T-cell (primary cell): ENCODE data around the gene PTTG1. TPM values are rescaled to one million over a fixed set of nuclear protein-coding genes. Genes with fewer than 3 reads are reported as not detected.
"Not testable (repeated sequence)": the region's sequence is repeated elsewhere in the genome, so short reads cannot be mapped to it uniquely, and the experiment has no call there.

ENCODE experiments used
- ATAC-seq, 4 experiments: fragments of 200-7000 bp in 3 of 4; fragments of 150-1000 bp in 1 of 4; cut with Tn5 transposase; replicated peaks in 1 of 4; 1 replicate in 3 of 4; 2 replicates in 1 of 4; pipeline ENCODE4 v1.10.0; 2021; ENCODE audit warnings: moderate library complexity in 3 of 4, mild to moderate bottlenecking in 2 of 4, moderate number of reproducible peaks in 1 of 4
- CTCF ChIA-PET, 2 donors: fragments of 300-600 bp; sonication (Branson Sonifier 250); formaldehyde crosslinking; loops; one replicate each; lab custom pipeline; 2022; ENCODE audit warnings: antibody characterized with exemption in 2 of 2; lab: Charles Lee
- POLR2A ChIA-PET, 2 donors: fragments of 300-600 bp; sonication (Branson Sonifier 250); formaldehyde crosslinking; loops; one replicate each; lab custom pipeline; 2022; ENCODE audit warnings: antibody characterized with exemption in 2 of 2; lab: Charles Lee
- DNase-seq, 35 experiments: peaks; one replicate each; pipeline versions ENCODE4 v3.0.0 to v3.0.0-alpha.2; 2013 to 2023
- H3K27ac ChIP-seq: one replicate; pipeline ENCODE4 v1.5.1; 2013; ENCODE audit warnings: low read length
- H3K27me3 ChIP-seq, 2 experiments: replicated peaks in 1 of 2; 1 replicate in 1 of 2; 2 replicates in 1 of 2; pipeline versions ENCODE4 v1.6.1 to v1.7.0; 2013; ENCODE audit warnings: low read length in 1 of 2, mixed read lengths in 1 of 2; ENCODE audit not compliant: control insufficient read depth in 2 of 2, insufficient read depth in 2 of 2; ENCODE audit errors: extremely low read depth in 1 of 2
- H3K36me3 ChIP-seq, 2 donors: 1 replicate in 1 of 2; 2 replicates in 1 of 2; pipeline versions ENCODE4 v1.6.1 to v1.7.0; 2013; ENCODE audit warnings: low read length in 1 of 2; ENCODE audit not compliant: control insufficient read depth in 2 of 2, insufficient read depth in 1 of 2; ENCODE audit errors: extremely low read depth in 1 of 2
- H3K4me1 ChIP-seq, 2 experiments: 1 replicate in 1 of 2; 2 replicates in 1 of 2; pipeline versions ENCODE4 v1.6.1 to v1.7.0; 2013; ENCODE audit warnings: low read length in 2 of 2, mixed read lengths in 1 of 2; ENCODE audit not compliant: insufficient read depth in 2 of 2, control insufficient read depth in 1 of 2; ENCODE audit errors: extremely low read depth in 1 of 2
- H3K4me3 ChIP-seq, 2 donors: 1 replicate in 1 of 2; 2 replicates in 1 of 2; pipeline versions ENCODE4 v1.5.1 to v1.7.0; 2013; ENCODE audit warnings: mild to moderate bottlenecking in 2 of 2, low read length in 1 of 2, moderate library complexity in 1 of 2; ENCODE audit not compliant: control insufficient read depth in 1 of 2; ENCODE audit errors: extremely low read depth in 1 of 2
- H3K9me3 ChIP-seq: 2 replicates; pipeline ENCODE4 v1.7.0; 2013
- H3K27ac Mint-ChIP-seq, 2 donors: one replicate each; pipeline ENCODE4 v1.8.0; 2020 to 2021; ENCODE audit warnings: mild to moderate bottlenecking in 2 of 2, mixed read lengths in 2 of 2
- H3K27me3 Mint-ChIP-seq, 2 donors: one replicate each; pipeline ENCODE4 v1.8.0; 2021 to 2022; ENCODE audit warnings: mixed read lengths in 2 of 2
- H3K36me3 Mint-ChIP-seq: one replicate; pipeline ENCODE4 v1.8.0; 2021; ENCODE audit warnings: mixed read lengths
- H3K4me1 Mint-ChIP-seq, 3 donors: one replicate each; pipeline ENCODE4 v1.8.0; 2020 to 2022; ENCODE audit warnings: mixed read lengths in 3 of 3, mild to moderate bottlenecking in 1 of 3
- H3K4me3 Mint-ChIP-seq, 3 donors: one replicate each; pipeline ENCODE4 v1.8.0; 2020 to 2022; ENCODE audit warnings: mild to moderate bottlenecking in 3 of 3, mixed read lengths in 3 of 3, moderate library complexity in 3 of 3
- H3K9me3 Mint-ChIP-seq, 3 donors: one replicate each; pipeline ENCODE4 v1.8.0; 2020 to 2022; ENCODE audit warnings: mixed read lengths in 3 of 3
- WGBS: methylation state at CpG from one replicate; pipeline ENCODE4 v1.1.5; 2013; ENCODE audit warnings: missing lambda C conversion rate; ENCODE audit not compliant: insufficient coverage; 5-methylcytosine and 5-hydroxymethylcytosine counted together
- total RNA-seq, 35 experiments: library from RNA in 6 of 35; stranded (reverse) in 6 of 35; fragments of 120-200 nt in 1 of 35; gene quantifications; one replicate each; pipeline versions ENCODE4 v1.2.1 to v1.2.4 and lab custom pipeline; 2013 to 2026

Gene PTTG1
- total RNA-seq, 5 donors from 2014 or later (not counting 1 experiment from before 2014, with no cell fraction given): 6.6 to 16.5 (median 8.8) TPM

GRCh38 chr5:160432196-160432595, 10.5 kb downstream of the PTTG1 start:
- ATAC-seq: no peak
- peaks cover 6 to 10% of the 10 kb centered on the region in 2 donors for H3K27me3 Mint-ChIP-seq

GRCh38 chr5:160432787-160433186, 11.1 kb downstream of the PTTG1 start:
- Mint-ChIP-seq H3K4me1 (peaks cover 0 to 7% (median 0%) of the 10 kb centered on the region in 3 donors), H3K27ac (no peak overlapping the region), H3K36me3 (peaks cover 10% of the 10 kb centered on the region), H3K4me3 (no peak overlapping the region), H3K27me3 (peaks cover 6 to 10% of the 10 kb centered on the region in 2 donors), H3K9me3 (no peaks in the 10 kb centered on the region)
- no peaks in the 10 kb centered on the region for H3K27me3 ChIP-seq
- H3K4me3 ChIP-seq: no peak overlapping the region
- H3K36me3 ChIP-seq: no peaks in the 10 kb centered on the region
- no peak overlapping the region for H3K27ac ChIP-seq
- H3K4me1 ChIP-seq: peaks cover 0 to 10% of the 10 kb centered on the region in 2 experiments
- POLR2A ChIA-PET: interaction anchor here in 1 of 2 donors (0.5 kb wide), 1 partner anchor 14 kb away, joined by 5 read pairs; the partner anchor contains the start of gene SLU7
- ATAC-seq: no peak
- no peak for DNase-seq
- CTCF ChIA-PET: no interaction called here
- H3K9me3 ChIP-seq: no peaks in the 10 kb centered on the region
- no CpG with 5 or more reads among the region's 7 CpGs for WGBS

More at GRCh38 chr5:160432196-160432595, 10.5 kb downstream of the PTTG1 start:
- no peaks in the 10 kb centered on the region for H3K9me3 ChIP-seq
- H3K4me1 Mint-ChIP-seq: peaks cover 0 to 7% (median 0%) of the 10 kb centered on the region in 3 donors
- no peak for DNase-seq
- peaks cover 0 to 10% of the 10 kb centered on the region in 2 experiments for H3K4me1 ChIP-seq
- no peaks in the 10 kb centered on the region for H3K27me3 ChIP-seq
- no peak overlapping the region for H3K27ac Mint-ChIP-seq
- H3K27ac ChIP-seq: no peak overlapping the region
- WGBS: 86% methylated on average over 3 of the region's 4 CpGs
- H3K9me3 Mint-ChIP-seq: no peaks in the 10 kb centered on the region
- H3K4me3 Mint-ChIP-seq: no peak overlapping the region
- H3K4me3 ChIP-seq: no peak overlapping the region
- peaks cover 10% of the 10 kb centered on the region for H3K36me3 Mint-ChIP-seq
- H3K36me3 ChIP-seq: no peaks in the 10 kb centered on the region
- ChIA-PET POLR2A (no interaction called here), CTCF (no interaction called here)

GRCh38 chr5:160434022-160434531, 12.4 kb downstream of the PTTG1 start:
- Mint-ChIP-seq H3K27me3 (peaks cover 6 to 10% of the 10 kb centered on the region in 2 donors), H3K27ac (no peak overlapping the region), H3K4me1 (peaks cover 5 to 12% (median 11%) of the 10 kb centered on the region in 3 donors), H3K4me3 (no peak overlapping the region), H3K9me3 (no peaks in the 10 kb centered on the region), H3K36me3 (peaks cover 1% of the 10 kb centered on the region)
- 79% methylated on average over 9 of the region's 9 CpGs for WGBS
- no peak for ATAC-seq
- Histone ChIP-seq H3K36me3 (no peaks in the 10 kb centered on the region), H3K4me1 (peaks cover 4 to 10% of the 10 kb centered on the region in 2 experiments), H3K4me3 (no peak overlapping the region), H3K9me3 (no peaks in the 10 kb centered on the region), H3K27ac (no peak overlapping the region), H3K27me3 (no peaks in the 10 kb centered on the region)
- DNase-seq: no peak
- ChIA-PET CTCF (no interaction called here), POLR2A (no interaction called here)

- no peaks in the 10 kb centered on the region for H3K27me3 ChIP-seq
- no peaks in the 10 kb centered on the region for H3K36me3 Mint-ChIP-seq
- ATAC-seq (no peak), DNase-seq (no peak)
- H3K4me1 ChIP-seq: peaks cover 4 to 10% of the 10 kb centered on the region in 2 experiments
- no peak overlapping the region for H3K4me3 Mint-ChIP-seq
- H3K27me3 Mint-ChIP-seq: peaks cover 6 to 10% of the 10 kb centered on the region in 2 donors
- ChIA-PET POLR2A (no interaction called here), CTCF (interaction anchor here (0.5 to 0.6 kb wide), 3 partner anchors 11 to 72 kb away, joined by 3 read pairs; no protein-coding TSS in a partner anchor)
- no peaks in the 10 kb centered on the region for H3K36me3 ChIP-seq
- no peak overlapping the region for H3K27ac ChIP-seq
- peaks cover 7 to 17% (median 14%) of the 10 kb centered on the region in 3 donors for H3K4me1 Mint-ChIP-seq
- H3K9me3 ChIP-seq: no peaks in the 10 kb centered on the region
- 100% methylated on average over 1 of the region's 1 CpG for WGBS
- no peak overlapping the region for H3K27ac Mint-ChIP-seq
- no peak overlapping the region for H3K4me3 ChIP-seq
- no peaks in the 10 kb centered on the region for H3K9me3 Mint-ChIP-seq
Observed at GRCh38 chr5:160435532-160435931, 13.9 kb downstream of the PTTG1 start.

- Histone ChIP-seq H3K4me3 (no peak overlapping the region), H3K4me1 (peaks cover 4 to 10% of the 10 kb centered on the region in 2 experiments), H3K9me3 (no peaks in the 10 kb centered on the region), H3K36me3 (no peaks in the 10 kb centered on the region), H3K27ac (no peak overlapping the region), H3K27me3 (no peaks in the 10 kb centered on the region)
- ChIA-PET POLR2A (no interaction called here), CTCF (interaction anchor here (0.6 to 0.8 kb wide), 3 partner anchors 17 to 417 kb away, joined by 3 to 11 read pairs (median 5); partner anchors contain the start of gene SLU7 (in 1 of the 2))
- WGBS: 100% methylated on average over 2 of the region's 4 CpGs
- no peaks in the 10 kb centered on the region for H3K36me3 Mint-ChIP-seq
- no peak for DNase-seq
- no peak overlapping the region for H3K4me3 Mint-ChIP-seq
- no peak overlapping the region for H3K27ac Mint-ChIP-seq
- H3K27me3 Mint-ChIP-seq: peaks cover 6 to 10% of the 10 kb centered on the region in 2 donors
- peaks cover 7 to 18% (median 14%) of the 10 kb centered on the region in 3 donors for H3K4me1 Mint-ChIP-seq
- no peaks in the 10 kb centered on the region for H3K9me3 Mint-ChIP-seq
- no peak for ATAC-seq
Observed at GRCh38 chr5:160436017-160436416, 14.4 kb downstream of the PTTG1 start.

- no CpG with 5 or more reads among the region's 6 CpGs for WGBS
- H3K9me3 ChIP-seq, H3K27me3 ChIP-seq, POLR2A ChIA-PET, H3K9me3 Mint-ChIP-seq, H3K27ac Mint-ChIP-seq, H3K27me3 Mint-ChIP-seq, H3K4me3 ChIP-seq, H3K36me3 Mint-ChIP-seq, H3K4me3 Mint-ChIP-seq, ATAC-seq, DNase-seq, H3K36me3 ChIP-seq, H3K27ac ChIP-seq: not testable (repeated sequence)
- H3K4me1 Mint-ChIP-seq: peaks cover 7 to 23% (median 14%) of the 10 kb centered on the region in 3 donors
- H3K4me1 ChIP-seq: peaks cover 4 to 10% of the 10 kb centered on the region in 2 experiments
- CTCF ChIA-PET: interaction anchor here (0.6 to 3.1 kb wide), 4 partner anchors 11 to 418 kb away, joined by 5 to 79 read pairs (median 12); partner anchors contain the start of genes PTTG1 (in 1 of the 2) and SLU7 (in 1 of the 2)
Observed at GRCh38 chr5:160436661-160437060, 15.0 kb downstream of the PTTG1 start.
